Uterus (tissue), 2 donors: ENCODE results near the gene SLC16A1.

Experiments
- POLR2A ChIP-seq, 2 donors: fragments of 450-650 bp; IDR thresholded peaks; one replicate each; pipeline ENCODE4 v1.6.1; 2016; ENCODE audit warnings: antibody characterized with exemption in 2 of 2, mild to moderate bottlenecking in 1 of 2, moderate library complexity in 1 of 2
- TF ChIP-seq, protein P1 (sequence below), 4 experiments: fragments of 200-600 bp in 2 of 4; fragments of 450-650 bp in 2 of 4; sonication (generic) in 2 of 4; IDR thresholded peaks; one replicate each; pipeline ENCODE4 v1.5.1; 2016 to 2019; ENCODE audit warnings: antibody characterized with exemption in 4 of 4, mild to moderate bottlenecking in 2 of 4, moderate library complexity in 1 of 4

GRCh38 chr1:112971006-112971405 lies 15.0 kb upstream of the SLC16A1 start:
- TF ChIP-seq, protein P1, sequence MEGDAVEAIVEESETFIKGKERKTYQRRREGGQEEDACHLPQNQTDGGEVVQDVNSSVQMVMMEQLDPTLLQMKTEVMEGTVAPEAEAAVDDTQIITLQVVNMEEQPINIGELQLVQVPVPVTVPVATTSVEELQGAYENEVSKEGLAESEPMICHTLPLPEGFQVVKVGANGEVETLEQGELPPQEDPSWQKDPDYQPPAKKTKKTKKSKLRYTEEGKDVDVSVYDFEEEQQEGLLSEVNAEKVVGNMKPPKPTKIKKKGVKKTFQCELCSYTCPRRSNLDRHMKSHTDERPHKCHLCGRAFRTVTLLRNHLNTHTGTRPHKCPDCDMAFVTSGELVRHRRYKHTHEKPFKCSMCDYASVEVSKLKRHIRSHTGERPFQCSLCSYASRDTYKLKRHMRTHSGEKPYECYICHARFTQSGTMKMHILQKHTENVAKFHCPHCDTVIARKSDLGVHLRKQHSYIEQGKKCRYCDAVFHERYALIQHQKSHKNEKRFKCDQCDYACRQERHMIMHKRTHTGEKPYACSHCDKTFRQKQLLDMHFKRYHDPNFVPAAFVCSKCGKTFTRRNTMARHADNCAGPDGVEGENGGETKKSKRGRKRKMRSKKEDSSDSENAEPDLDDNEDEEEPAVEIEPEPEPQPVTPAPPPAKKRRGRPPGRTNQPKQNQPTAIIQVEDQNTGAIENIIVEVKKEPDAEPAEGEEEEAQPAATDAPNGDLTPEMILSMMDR (IDR thresholded peaks at IDR 0.05), result no peak
- no peak for TF ChIP-seq POLR2A (IDR thresholded peaks at IDR 0.05)
